AG04449 (cell line): ENCODE results near the gene MYOZ1.
"Not testable (repeated sequence)": the region's sequence is repeated elsewhere in the genome, so short reads cannot be mapped to it uniquely, and the experiment has no call there.

ENCODE experiments used
- CTCF ChIA-PET: fragments of 350-600 bp; formaldehyde crosslinking; extraction: SDS; loops from one replicate; lab custom pipeline; 2021; ENCODE audit warnings: antibody characterized with exemption; lab: Yijun Ruan, JAX
- POLR2A ChIA-PET: fragments of 400-600, 350-600 bp; formaldehyde crosslinking; extraction: SDS; loops from one replicate; lab custom pipeline; 2020; ENCODE audit warnings: antibody characterized with exemption, inconsistent platforms; lab: Yijun Ruan, JAX
- DNase-seq: peaks from one replicate; pipeline ENCODE4 v3.0.0-alpha.2; 2010; ENCODE audit warnings: low read depth, low spot score
- H3K4me3 ChIP-seq: 2 replicates; pipeline ENCODE4 v1.5.1; 2011; ENCODE audit warnings: low read depth, mild to moderate bottlenecking, control low read depth, low read length
- CTCF ChIP-seq: IDR thresholded peaks from one replicate; pipeline ENCODE4 v1.5.1; 2011; ENCODE audit warnings: mild to moderate bottlenecking, moderate library complexity, low read length, control low read depth, inconsistent platforms; ENCODE audit not compliant: insufficient read depth; ENCODE audit errors: missing control alignments

The MYOZ1 gene

GRCh38 chr10:73641328-73642060 lies at the start of gene MYOZ1:
Gene MYOZ1, minus strand, starts transcription at chr10:73641474. Its CDS starts 1,457 bp downstream, at chr10:73640017.
- H3K4me3 ChIP-seq, result no peak within 1 kb of the TSS
- POLR2A ChIA-PET, result no interaction called here
- CTCF ChIA-PET, result interaction anchor here (6.8 to 30.3 kb wide), 2 partner anchors 11 to 112 kb away, joined by 80 to 560 read pairs; no protein-coding TSS in a partner anchor
- no peak for DNase-seq
- no peak for TF ChIP-seq CTCF

GRCh38 chr10:73690755-73691154 lies 49.5 kb upstream of the MYOZ1 start:
- DNase-seq, CTCF ChIA-PET, H3K4me3 ChIP-seq, POLR2A ChIA-PET: not testable (repeated sequence)

GRCh38 chr10:73689596-73689995 lies 48.3 kb upstream of the MYOZ1 start:
- H3K4me3 ChIP-seq, DNase-seq, CTCF ChIA-PET, POLR2A ChIA-PET: not testable (repeated sequence)

GRCh38 chr10:73687641-73688040 lies 46.4 kb upstream of the MYOZ1 start:
- H3K4me3 ChIP-seq, DNase-seq, POLR2A ChIA-PET, CTCF ChIA-PET: not testable (repeated sequence)

- POLR2A ChIA-PET, DNase-seq, H3K4me3 ChIP-seq, CTCF ChIA-PET: not testable (repeated sequence)
Measured at GRCh38 chr10:73674546-73674945, 33.3 kb upstream of the MYOZ1 start.

GRCh38 chr10:73668378-73668777 lies 27.1 kb upstream of the MYOZ1 start:
- CTCF ChIA-PET, DNase-seq, POLR2A ChIA-PET, H3K4me3 ChIP-seq: not testable (repeated sequence)

GRCh38 chr10:73666153-73666809 lies 25.0 kb upstream of the MYOZ1 start:
- POLR2A ChIA-PET, DNase-seq, H3K4me3 ChIP-seq, CTCF ChIA-PET: not testable (repeated sequence)

- CTCF ChIA-PET, POLR2A ChIA-PET, DNase-seq, H3K4me3 ChIP-seq: not testable (repeated sequence)
Measured at GRCh38 chr10:73665581-73665980, 24.3 kb upstream of the MYOZ1 start.

GRCh38 chr10:73664156-73665040 lies 23.1 kb upstream of the MYOZ1 start:
- CTCF ChIA-PET, DNase-seq, POLR2A ChIA-PET, H3K4me3 ChIP-seq: not testable (repeated sequence)

GRCh38 chr10:73663621-73664020 lies 22.3 kb upstream of the MYOZ1 start:
- CTCF ChIA-PET, POLR2A ChIA-PET, H3K4me3 ChIP-seq, DNase-seq: not testable (repeated sequence)

- H3K4me3 ChIP-seq, DNase-seq, CTCF ChIA-PET, POLR2A ChIA-PET: not testable (repeated sequence)
Measured at GRCh38 chr10:73662705-73663104, 21.4 kb upstream of the MYOZ1 start.
